ENCODE results near the gene MAGEF1. TPM values are rescaled to one million over a fixed set of nuclear protein-coding genes. Genes with fewer than 3 reads are reported as not detected.

MAGEF1 gene
- total and polyA plus RNA-seq, 9 of the 15 experiments (the other 6 are each of a cell fraction or from before 2014, with no cell fraction given), result 1.5 to 39.1 (median 19.8) TPM

GRCh38 chr3:184742676-184743135 is 30.8 kb upstream of the MAGEF1 start (continued):
- TF ChIP-seq PRDM10 (IDR thresholded peaks at IDR 0.05; ENCODE audit: partially characterized antibody), result peak; percentile 41
- no peak for TF ChIP-seq FIP1L1 (IDR thresholded peaks at IDR 0.05; ENCODE audit: low read depth, low read length, poor library complexity, severe bottlenecking)
- no peak for TF ChIP-seq ATF1 (CRISPR knock-in tag; IDR thresholded peaks at IDR 0.05)
- peak; percentile 22 for TF ChIP-seq ATF1 (tag; IDR thresholded peaks at IDR 0.05)
- TF ChIP-seq FOSL1 (tag; conservative IDR thresholded peaks at IDR 0.05), result 0 out of 2 replicates have a peak, but pooled peaks have one; percentile 1
- no peak for TF ChIP-seq ZNF778 (CRISPR knock-in tag; IDR thresholded peaks at IDR 0.05)
- no peak for TF ChIP-seq NR2C1 (IDR thresholded peaks at IDR 0.05)
- no peak for TF ChIP-seq NR2C1 (tag; IDR thresholded peaks at IDR 0.05)
- TF ChIP-seq ETV5 (CRISPR knock-in tag; IDR thresholded peaks at IDR 0.05; ENCODE audit: low read depth), result no peak
- no peak for TF ChIP-seq ZNF589 (CRISPR knock-in tag; IDR thresholded peaks at IDR 0.05; ENCODE audit: low read depth)
- no peak for TF ChIP-seq GTF2E2 (tag; IDR thresholded peaks at IDR 0.05)
- no peak for TF ChIP-seq ZNF449 (CRISPR knock-in tag; IDR thresholded peaks at IDR 0.05)
- TF ChIP-seq ZBTB1 (CRISPR knock-in tag; IDR thresholded peaks at IDR 0.05; ENCODE audit: borderline replicate concordance, low read depth), result no peak
- peak; percentile 4; the same call in 1 of the 2 replicates for TF ChIP-seq HDAC2 (IDR thresholded peaks at IDR 0.05)
- no peak for TF ChIP-seq SRSF9 (IDR thresholded peaks at IDR 0.05; ENCODE audit: borderline replicate concordance, low read depth, low read length)
- TF ChIP-seq SMAD2 (IDR thresholded peaks at IDR 0.05; ENCODE audit: low read depth, low read length), result no peak
